Mesothelial cell of epicardium (in vitro differentiated cells): ENCODE results near the gene PDE7B. TPM values are rescaled to one million over a fixed set of nuclear protein-coding genes. Genes with fewer than 3 reads are reported as not detected.

Experiments used
- DNase-seq, 2 experiments: peaks; one replicate each; pipeline ENCODE4 v3.0.0; 2021; ENCODE audit warnings: low spot score in 2 of 2; ENCODE audit not compliant: unreplicated experiment in 2 of 2
- H3K27ac Mint-ChIP-seq: 2 replicates; pipeline ENCODE4 v1.8.0; 2021; ENCODE audit warnings: mixed read lengths
- H3K27me3 Mint-ChIP-seq: 2 replicates; pipeline ENCODE4 v1.8.0; 2021; ENCODE audit warnings: low read depth, mixed read lengths
- H3K36me3 Mint-ChIP-seq: 2 replicates; pipeline ENCODE4 v1.8.0; 2021; ENCODE audit warnings: mixed read lengths
- H3K4me1 Mint-ChIP-seq: 2 replicates; pipeline ENCODE4 v1.8.0; 2021; ENCODE audit warnings: mixed read lengths
- H3K4me3 Mint-ChIP-seq: 2 replicates; pipeline ENCODE4 v1.8.0; 2021; ENCODE audit warnings: mild to moderate bottlenecking, moderate library complexity, mixed read lengths
- H3K9me3 Mint-ChIP-seq: 2 replicates; pipeline ENCODE4 v1.8.0; 2021; ENCODE audit warnings: mixed read lengths
- total RNA-seq: library from RNA; stranded (reverse); gene quantifications from 3 replicates; pipeline ENCODE4 v1.2.1, GENCODE V29; 2021
- TF ChIP-seq, protein P1 (sequence below): fragments of 200-600 bp; sonication (generic); IDR thresholded peaks from one replicate; pipeline ENCODE4 v1.5.0; 2021; ENCODE audit warnings: antibody characterized with exemption; ENCODE audit not compliant: unreplicated experiment

The PDE7B gene
- total RNA-seq, 1 donor from 2014 or later = 18.2 TPM

DNA sequence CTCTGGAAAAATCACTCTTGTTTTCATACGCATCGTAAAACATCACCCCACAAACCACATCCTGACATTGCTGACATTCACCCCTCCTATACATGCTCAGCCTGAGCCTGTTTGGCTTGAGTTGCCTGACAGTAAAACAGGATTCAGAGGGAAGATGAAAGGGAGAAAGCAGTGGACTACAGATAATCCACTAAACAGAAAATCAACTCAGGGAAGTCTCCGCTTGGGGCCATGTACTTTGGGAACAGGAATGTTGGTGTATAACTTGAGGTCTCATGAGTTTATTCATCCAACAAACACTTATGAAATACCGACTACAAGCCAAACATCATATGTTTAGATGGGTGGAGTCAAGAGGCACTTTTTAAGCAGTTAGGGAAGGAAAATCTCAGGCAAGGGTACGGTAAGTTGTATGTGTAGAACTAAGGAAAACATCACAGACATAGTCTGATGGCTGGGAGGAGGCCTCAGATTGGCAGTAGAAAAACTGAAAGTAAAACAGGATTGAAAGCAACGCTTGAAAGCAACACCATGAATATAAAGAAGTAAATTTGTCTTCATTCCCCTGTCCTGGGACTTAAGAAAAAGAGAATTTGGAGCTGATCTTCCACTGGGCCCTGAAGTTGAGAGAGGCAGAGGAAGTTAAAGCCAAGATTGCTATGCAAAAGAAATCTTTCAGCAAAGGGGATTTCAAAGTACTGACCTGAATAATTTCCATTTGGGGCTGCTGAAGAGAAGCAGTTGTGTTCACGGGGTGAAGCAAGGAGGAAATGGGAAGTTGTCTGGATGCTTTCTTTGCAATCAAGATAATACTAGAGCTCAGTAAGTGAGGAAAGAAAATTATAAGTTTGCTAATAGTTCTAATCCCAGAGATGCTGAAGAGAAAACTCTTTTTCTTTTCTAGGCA is 28.8 kb downstream of the PDE7B start:
- Mint-ChIP-seq H3K4me3 (no peak overlapping the region), H3K9me3 (no peaks in the 10 kb centered on the region), H3K27me3 (no peaks in the 10 kb centered on the region), H3K27ac (peak overlapping the region; percentile 7), H3K36me3 (no peaks in the 10 kb centered on the region), H3K4me1 (peaks cover 24% of the 10 kb centered on the region)
- DNase-seq = no peak
- TF ChIP-seq, protein P1, sequence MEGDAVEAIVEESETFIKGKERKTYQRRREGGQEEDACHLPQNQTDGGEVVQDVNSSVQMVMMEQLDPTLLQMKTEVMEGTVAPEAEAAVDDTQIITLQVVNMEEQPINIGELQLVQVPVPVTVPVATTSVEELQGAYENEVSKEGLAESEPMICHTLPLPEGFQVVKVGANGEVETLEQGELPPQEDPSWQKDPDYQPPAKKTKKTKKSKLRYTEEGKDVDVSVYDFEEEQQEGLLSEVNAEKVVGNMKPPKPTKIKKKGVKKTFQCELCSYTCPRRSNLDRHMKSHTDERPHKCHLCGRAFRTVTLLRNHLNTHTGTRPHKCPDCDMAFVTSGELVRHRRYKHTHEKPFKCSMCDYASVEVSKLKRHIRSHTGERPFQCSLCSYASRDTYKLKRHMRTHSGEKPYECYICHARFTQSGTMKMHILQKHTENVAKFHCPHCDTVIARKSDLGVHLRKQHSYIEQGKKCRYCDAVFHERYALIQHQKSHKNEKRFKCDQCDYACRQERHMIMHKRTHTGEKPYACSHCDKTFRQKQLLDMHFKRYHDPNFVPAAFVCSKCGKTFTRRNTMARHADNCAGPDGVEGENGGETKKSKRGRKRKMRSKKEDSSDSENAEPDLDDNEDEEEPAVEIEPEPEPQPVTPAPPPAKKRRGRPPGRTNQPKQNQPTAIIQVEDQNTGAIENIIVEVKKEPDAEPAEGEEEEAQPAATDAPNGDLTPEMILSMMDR = no peak

DNA sequence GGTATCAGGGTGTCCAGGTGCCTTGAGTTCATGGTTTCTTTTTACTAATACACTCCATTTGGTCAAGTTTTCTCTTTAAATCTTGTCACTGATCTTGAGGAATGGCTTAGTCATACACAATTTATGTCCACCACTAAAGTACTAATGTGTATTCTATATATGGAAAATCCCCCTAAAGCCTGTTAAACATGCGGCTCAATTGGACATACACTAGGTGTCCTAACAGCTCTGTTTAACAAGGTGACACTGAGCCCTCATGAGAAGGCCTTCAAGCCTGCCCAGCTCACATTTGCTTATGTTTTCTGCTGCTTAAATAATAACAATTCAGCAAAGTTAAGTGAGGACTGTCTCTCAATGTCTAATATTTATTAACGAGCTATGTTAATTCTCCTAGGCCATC is 31.5 kb downstream of the PDE7B start:
- no peak overlapping the region for H3K27ac Mint-ChIP-seq
- H3K4me1 Mint-ChIP-seq = peaks cover 24% of the 10 kb centered on the region
- no peak for DNase-seq
- no peaks in the 10 kb centered on the region for H3K9me3 Mint-ChIP-seq
- no peaks in the 10 kb centered on the region for H3K36me3 Mint-ChIP-seq
- H3K27me3 Mint-ChIP-seq = no peaks in the 10 kb centered on the region
- TF ChIP-seq, protein P1 = no peak
- H3K4me3 Mint-ChIP-seq = no peak overlapping the region

DNA sequence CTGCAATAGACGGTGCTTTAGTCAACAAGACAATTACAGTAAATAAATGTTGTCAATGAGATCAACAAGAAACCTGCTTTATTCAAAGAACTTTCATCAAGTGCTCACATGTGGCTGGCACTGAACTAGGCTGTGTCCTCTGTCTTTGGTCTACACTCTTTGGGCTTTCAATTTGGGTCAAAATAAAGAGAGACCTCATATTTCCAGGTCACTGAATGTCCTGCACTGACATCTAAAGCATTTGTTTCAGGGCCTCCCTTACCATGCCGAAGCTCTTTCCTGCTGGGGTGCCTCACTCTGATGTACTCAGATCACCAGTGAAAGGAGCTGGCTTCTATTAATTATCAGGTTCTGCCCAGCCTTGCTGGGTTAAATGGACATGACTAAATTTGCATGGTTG is 32.0 kb downstream of the PDE7B start:
- no peaks in the 10 kb centered on the region for H3K27me3 Mint-ChIP-seq
- TF ChIP-seq, protein P1 = no peak
- H3K4me3 Mint-ChIP-seq = no peak overlapping the region

DNA sequence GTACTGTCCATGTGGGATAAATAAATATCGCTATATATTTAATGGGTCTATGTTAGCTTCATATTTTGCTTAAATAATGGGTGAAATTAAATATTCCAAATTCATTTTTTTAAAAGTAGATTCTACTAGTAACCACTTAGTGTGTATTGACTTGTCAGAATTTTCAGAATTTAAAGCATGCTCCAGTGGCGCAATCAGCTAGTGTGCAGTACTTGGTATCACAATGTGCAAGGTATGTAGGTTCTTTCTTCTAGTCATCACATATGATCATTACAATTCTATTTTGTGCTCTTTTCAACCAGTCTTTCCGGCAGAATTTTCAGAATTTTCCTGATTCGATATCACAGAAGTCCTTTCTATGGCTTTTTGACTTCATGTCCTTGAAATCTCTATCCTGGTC is 32.6 kb downstream of the PDE7B start:
- Mint-ChIP-seq H3K9me3 (no peaks in the 10 kb centered on the region), H3K27ac (no peak overlapping the region), H3K4me1 (peaks cover 24% of the 10 kb centered on the region), H3K27me3 (no peaks in the 10 kb centered on the region), H3K36me3 (no peaks in the 10 kb centered on the region), H3K4me3 (no peak overlapping the region)
- TF ChIP-seq, protein P1 = no peak
- DNase-seq = no peak

More for the DNA sequence above, 32.0 kb downstream of the PDE7B start:
- no peak for DNase-seq
- peaks cover 24% of the 10 kb centered on the region for H3K4me1 Mint-ChIP-seq
- no peaks in the 10 kb centered on the region for H3K36me3 Mint-ChIP-seq
- no peaks in the 10 kb centered on the region for H3K9me3 Mint-ChIP-seq
- no peak overlapping the region for H3K27ac Mint-ChIP-seq

DNA sequence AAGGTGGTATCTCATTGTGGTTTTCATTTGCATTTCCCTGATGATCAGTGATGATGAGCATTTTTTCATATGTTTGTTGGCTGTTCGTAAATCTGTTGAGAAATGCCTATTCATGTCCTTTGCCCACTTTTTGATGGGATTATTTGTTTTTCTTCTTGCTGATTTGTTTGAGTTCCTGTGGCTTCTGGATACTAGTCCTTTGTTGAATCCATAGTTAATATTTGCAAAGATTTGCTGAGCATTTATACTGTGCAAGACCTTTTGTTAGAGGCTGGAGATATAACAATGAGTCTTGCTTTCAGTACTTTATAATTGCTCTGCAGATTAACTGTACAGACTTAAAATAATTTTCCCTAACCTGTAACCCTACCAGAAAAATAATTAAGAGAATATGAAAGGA is 35.6 kb downstream of the PDE7B start:
- TF ChIP-seq, protein P1 = no peak
- Mint-ChIP-seq H3K36me3 (no peaks in the 10 kb centered on the region), H3K9me3 (no peaks in the 10 kb centered on the region), H3K4me1 (peaks cover 19% of the 10 kb centered on the region), H3K27me3 (no peaks in the 10 kb centered on the region), H3K27ac (no peak overlapping the region), H3K4me3 (no peak overlapping the region)
- no peak for DNase-seq
